Aorta (tissue), 5 donors: Measurements from ENCODE around the gene KLF2. TPM values are rescaled to one million over a fixed set of nuclear protein-coding genes. Genes with fewer than 3 reads are reported as not detected.
"Not testable (repeated sequence)": the region's sequence is repeated elsewhere in the genome, so short reads cannot be mapped to it uniquely, and the experiment has no call there.

Source experiments
- ATAC-seq: fragments of 200-7000 bp; cut with Tn5 transposase; one replicate; pipeline ENCODE4 v1.9.1; 2022; ENCODE audit warnings: moderate library complexity; ENCODE audit not compliant: low FRiP score
- DNase-seq, 2 donors: peaks; one replicate each; pipeline ENCODE4 v3.0.0-alpha.2; 2020
- H3K27ac ChIP-seq, 2 donors: one replicate each; pipeline ENCODE4 v1.5.1; 2013; ENCODE audit warnings: low read length in 2 of 2, mild to moderate bottlenecking in 2 of 2, moderate library complexity in 2 of 2, control low read depth in 1 of 2, inconsistent platforms in 1 of 2, low read depth in 1 of 2
- H3K27me3 ChIP-seq, 2 donors: one replicate each; pipeline ENCODE4 v1.6.1; 2013; ENCODE audit warnings: control low read depth in 1 of 2, low read length in 1 of 2, mild to moderate bottlenecking in 1 of 2, moderate library complexity in 1 of 2; ENCODE audit not compliant: insufficient read depth in 2 of 2, control insufficient read depth in 1 of 2
- H3K36me3 ChIP-seq, 2 donors: one replicate each; pipeline ENCODE4 v1.6.1; 2013; ENCODE audit warnings: control low read depth in 1 of 2, low read length in 1 of 2, mild to moderate bottlenecking in 1 of 2; ENCODE audit not compliant: insufficient read depth in 2 of 2, control insufficient read depth in 1 of 2
- H3K4me1 ChIP-seq, 2 donors: one replicate each; pipeline ENCODE4 v1.6.1; 2013; ENCODE audit warnings: low read length in 2 of 2, control low read depth in 1 of 2, mild to moderate bottlenecking in 1 of 2, moderate library complexity in 1 of 2; ENCODE audit not compliant: insufficient read depth in 2 of 2, control insufficient read depth in 1 of 2
- H3K4me3 ChIP-seq, 2 donors: one replicate each; pipeline ENCODE4 v1.5.1; 2013; ENCODE audit warnings: low read length in 2 of 2, control low read depth in 1 of 2, mild to moderate bottlenecking in 1 of 2
- H3K9me3 ChIP-seq: one replicate; pipeline ENCODE4 v1.6.1; 2013; ENCODE audit warnings: mild to moderate bottlenecking, low read length; ENCODE audit not compliant: control insufficient read depth
- WGBS, 2 donors: extraction: QIAGEN DNeasy Blood & Tissue Kit; methylation state at CpG; one replicate each; pipeline ENCODE4 v1.1.7; 2013; 5-methylcytosine and 5-hydroxymethylcytosine counted together
- intact Hi-C, 2 donors: fragments of 100-400 bp; cut with DNase I; formaldehyde crosslinking; loops; one replicate each; pipeline versions ENCODE4 v1.14.2 to v1.15.0; 2022
- polyA plus RNA-seq, 2 donors: library from polyadenylated mRNA; stranded (reverse); fragments of 200-250 nt; gene quantifications; one replicate each; pipeline ENCODE4 v1.2.3, GENCODE V29; 2013
- total RNA-seq, 2 donors: library from RNA; stranded (reverse); fragmentation: NEBNext Ultra II Directional; extraction: Animal tissue kit (Norgen Biotek cat#: 25700); gene quantifications; one replicate each; pipeline ENCODE4 v1.2.1, GENCODE V29; 2021
- donor health status: healthy with polysubstance abuse.
- donor health status: Bipolar disorder and iron deficiency.
- donor health status: DM: no; HTN: no; CAD: no.
- donor health status: DM: no; HTN: no; CAD: no.
- donor health status: DM: yes; HTN: yes; CAD: no.

Gene KLF2
- total and polyA plus RNA-seq, 4 donors: 4.8 to 223 (median 55.6) TPM

DNA sequence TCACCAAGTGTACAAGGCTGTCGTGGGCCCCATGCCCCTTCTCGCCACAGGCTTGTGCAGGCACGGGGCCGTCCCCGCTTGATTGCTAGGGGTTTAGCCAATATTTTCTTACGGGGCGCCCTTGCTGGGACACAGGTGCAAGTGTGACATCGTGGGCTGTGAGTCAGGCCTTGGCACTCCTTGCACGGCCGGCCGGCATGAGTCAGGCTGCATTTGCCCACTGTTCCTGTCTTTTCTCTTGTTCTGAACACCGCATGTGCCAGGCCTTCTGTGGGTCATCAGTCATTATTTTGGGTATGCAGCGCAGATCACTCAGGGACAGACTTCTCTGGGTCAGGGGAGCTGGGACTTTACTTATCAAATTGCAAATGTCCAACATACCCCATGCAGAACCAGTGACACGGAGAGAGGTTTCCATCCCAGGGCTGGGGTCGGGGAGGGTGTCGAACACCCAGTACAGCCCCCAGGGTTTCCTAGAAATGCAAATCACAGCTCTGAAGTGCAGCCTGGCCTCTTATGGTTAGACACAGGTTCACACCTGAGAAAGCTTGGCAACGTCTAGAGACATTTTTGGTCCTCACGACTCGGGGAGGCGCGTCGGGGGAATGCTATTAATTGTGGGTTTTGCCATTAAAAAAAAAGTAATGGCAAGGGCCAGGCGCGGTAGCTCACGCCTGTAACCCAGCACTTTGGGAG lies 22.5 kb upstream of the KLF2 start:
- Histone ChIP-seq H3K27ac (no peak overlapping the region), H3K4me3 (no peak overlapping the region), H3K36me3 (no peaks in the 10 kb centered on the region), H3K27me3 (no peaks in the 10 kb centered on the region), H3K4me1 (no peaks in the 10 kb centered on the region), H3K9me3 (no peaks in the 10 kb centered on the region)
- DNase-seq (peak in 1 of 2 donors; percentile 64), ATAC-seq (no peak)
- intact Hi-C loops: no loop called here
- 55 to 60% methylated on average over 25 of the region's 25 CpGs for WGBS, 2 donors

DNA sequence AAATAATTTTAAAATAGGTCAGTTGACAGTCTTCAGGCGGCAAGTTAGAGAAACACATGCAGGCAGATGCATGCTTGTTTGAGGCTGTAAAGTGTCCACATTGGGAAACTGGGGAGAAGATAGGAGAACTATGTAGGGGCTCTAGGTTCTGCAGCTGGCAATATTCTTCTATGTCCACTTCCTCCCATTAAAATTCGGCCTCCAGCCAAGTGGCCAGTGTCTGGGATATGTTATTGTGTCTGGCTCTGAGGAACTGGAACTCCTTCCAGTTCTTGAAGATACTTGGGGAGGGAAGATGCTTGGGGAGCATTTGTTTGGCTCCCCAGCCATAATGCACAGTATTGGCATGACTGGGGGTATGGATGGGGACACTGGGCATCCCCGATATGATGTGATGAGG lies 20.9 kb upstream of the KLF2 start:
- no peak overlapping the region for H3K4me3 ChIP-seq
- no peak overlapping the region for H3K27ac ChIP-seq
- DNase-seq: peak in 1 of 2 donors; percentile 75
- H3K36me3 ChIP-seq: no peaks in the 10 kb centered on the region
- peak; percentile 11 for ATAC-seq
- H3K4me1 ChIP-seq: no peaks in the 10 kb centered on the region
- intact Hi-C loops: no loop called here
- H3K27me3 ChIP-seq: no peaks in the 10 kb centered on the region
- no peaks in the 10 kb centered on the region for H3K9me3 ChIP-seq
- 30 to 32% methylated on average over 3 of the region's 3 CpGs for WGBS, 2 donors

DNA sequence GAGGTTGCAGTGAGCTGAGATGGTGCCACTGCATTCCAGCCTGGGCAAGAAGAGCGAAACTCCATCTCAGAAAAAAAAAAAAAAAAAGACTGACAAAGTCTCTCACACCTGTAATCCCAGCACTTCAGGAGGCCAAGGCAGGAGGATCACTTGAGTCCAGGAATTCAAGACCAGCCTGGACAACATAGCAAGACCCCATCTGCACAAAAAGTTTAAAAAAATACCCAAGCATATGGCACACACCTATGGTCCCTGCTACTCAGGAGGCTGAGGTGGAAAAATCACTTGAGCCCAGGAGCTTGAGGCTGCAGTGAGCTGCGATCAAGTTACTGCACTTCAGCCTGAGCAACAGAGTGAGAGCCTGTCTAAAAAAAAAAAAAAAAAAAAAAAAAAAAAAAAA lies 20.1 kb upstream of the KLF2 start:
- intact Hi-C loops, H3K4me1 ChIP-seq, H3K4me3 ChIP-seq, H3K27me3 ChIP-seq, DNase-seq, ATAC-seq, H3K27ac ChIP-seq, H3K36me3 ChIP-seq, H3K9me3 ChIP-seq: not testable (repeated sequence)
- 49 to 65% methylated on average over 2 of the region's 2 CpGs for WGBS, 2 donors

DNA sequence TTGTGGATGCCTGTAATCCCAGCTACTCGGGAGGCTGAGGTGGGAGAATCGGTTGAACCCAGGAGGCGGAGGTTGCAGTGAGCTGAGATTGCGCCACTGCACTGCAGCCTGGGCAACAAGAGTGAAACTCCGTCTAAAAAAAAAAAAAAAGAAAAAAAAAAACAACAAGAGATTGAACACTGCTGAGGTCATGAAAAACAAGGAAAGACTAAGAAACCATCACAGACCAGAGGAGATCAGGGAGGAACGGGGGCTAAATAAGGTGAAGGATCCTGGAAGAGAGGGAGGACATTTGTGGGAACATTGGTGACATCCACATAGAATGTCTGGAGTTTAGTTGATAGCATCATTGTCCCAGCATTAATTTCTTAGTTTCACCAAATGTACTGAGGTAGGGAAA lies 19.6 kb upstream of the KLF2 start:
- ATAC-seq, intact Hi-C loops, DNase-seq, H3K36me3 ChIP-seq, H3K4me3 ChIP-seq, H3K9me3 ChIP-seq, H3K27ac ChIP-seq, H3K27me3 ChIP-seq, H3K4me1 ChIP-seq: not testable (repeated sequence)
- WGBS, 2 donors: 40 to 53% methylated on average over 6 of the region's 6 CpGs

DNA sequence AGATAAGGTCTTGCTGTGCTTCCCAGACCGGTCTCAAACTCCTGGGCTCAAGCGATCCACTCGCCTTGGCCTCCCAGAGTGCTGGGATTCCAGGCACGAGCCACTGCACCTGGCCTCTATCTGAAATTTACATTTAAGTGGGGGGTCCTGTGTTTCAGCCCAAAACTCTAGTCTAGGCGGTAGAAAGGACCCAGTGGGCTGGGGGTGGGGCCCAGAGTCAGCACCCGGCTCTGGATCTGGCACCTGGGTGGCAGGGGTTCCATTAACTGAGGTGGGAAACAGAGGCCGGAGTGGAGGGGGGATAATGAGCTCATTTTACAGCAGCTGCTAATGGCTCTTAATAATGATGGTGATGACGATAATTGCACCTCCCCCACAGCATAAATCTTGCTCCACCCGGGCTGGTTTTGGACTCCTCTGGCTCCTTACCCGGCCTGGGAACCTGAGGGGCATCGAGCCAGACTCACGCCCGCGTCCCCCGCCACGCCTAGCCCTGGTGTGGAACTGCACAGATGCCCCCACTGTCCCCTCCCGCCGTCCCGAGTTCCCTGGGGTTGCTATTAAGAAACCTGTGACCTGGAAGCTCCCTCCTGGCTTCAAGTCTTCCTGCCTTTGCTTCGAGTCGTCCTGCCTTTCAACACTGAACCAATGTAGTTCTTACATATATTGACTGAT lies 17.8 kb upstream of the KLF2 start:
- H3K36me3 ChIP-seq: no peaks in the 10 kb centered on the region
- no peak for DNase-seq
- H3K4me3 ChIP-seq: no peak overlapping the region
- H3K27ac ChIP-seq: no peak overlapping the region
- intact Hi-C loops: no loop called here
- H3K9me3 ChIP-seq: no peaks in the 10 kb centered on the region
- ATAC-seq: no peak
- no peaks in the 10 kb centered on the region for H3K4me1 ChIP-seq
- 81 to 86% methylated on average over 21 of the region's 21 CpGs for WGBS, 2 donors
- H3K27me3 ChIP-seq: no peaks in the 10 kb centered on the region

DNA sequence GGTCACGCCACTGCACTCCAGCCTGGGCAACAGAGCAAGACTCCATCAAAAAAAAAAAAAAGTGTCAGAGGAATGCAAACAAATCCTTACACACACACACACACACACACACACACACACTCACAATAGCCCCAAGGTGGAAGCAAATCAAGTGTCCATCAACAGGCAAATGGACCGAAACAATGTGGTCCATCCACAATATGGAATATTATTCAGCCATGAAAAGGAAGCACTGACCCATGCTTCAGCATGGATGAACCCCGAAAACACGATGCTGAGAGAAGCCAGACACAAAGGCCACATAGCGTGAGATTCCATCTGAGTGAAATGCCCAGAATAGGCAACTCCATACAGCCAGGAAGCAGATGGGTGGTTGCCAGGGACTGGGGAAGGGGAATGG lies 16.5 kb upstream of the KLF2 start:
- H3K4me1 ChIP-seq: no peaks in the 10 kb centered on the region
- H3K27me3 ChIP-seq: no peaks in the 10 kb centered on the region
- H3K36me3 ChIP-seq: no peaks in the 10 kb centered on the region
- H3K9me3 ChIP-seq: no peaks in the 10 kb centered on the region
- H3K27ac ChIP-seq: no peak overlapping the region
- DNase-seq (no peak), ATAC-seq (no peak)
- H3K4me3 ChIP-seq: no peak overlapping the region
- intact Hi-C loops: no loop called here
- WGBS, 2 donors: 94 to 96% methylated on average over 5 of the region's 5 CpGs

DNA sequence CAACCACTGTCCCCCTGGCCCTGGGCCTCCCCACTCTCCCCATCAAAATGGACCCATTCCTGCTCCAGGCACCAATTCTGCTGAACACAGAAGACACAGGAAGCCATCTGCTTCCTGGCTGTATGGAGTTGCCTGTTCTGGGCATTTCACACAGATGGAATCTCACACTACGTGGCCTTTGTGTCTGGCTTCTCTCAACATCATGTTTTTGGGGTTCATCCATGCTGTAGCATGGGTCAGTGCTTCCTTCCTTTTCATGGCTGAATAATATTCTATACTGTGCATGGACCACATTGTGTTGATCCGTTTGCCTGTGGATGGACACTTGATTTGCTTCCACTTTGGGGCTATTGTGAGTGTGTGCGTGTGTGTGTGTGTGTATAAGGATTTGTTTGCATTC lies 15.0 kb upstream of the KLF2 start:
- intact Hi-C loops: no loop called here
- H3K4me1 ChIP-seq: no peaks in the 10 kb centered on the region
- H3K27ac ChIP-seq: no peak overlapping the region
- H3K9me3 ChIP-seq: no peaks in the 10 kb centered on the region
- H3K27me3 ChIP-seq: no peaks in the 10 kb centered on the region
- H3K4me3 ChIP-seq: no peak overlapping the region
- ATAC-seq (no peak), DNase-seq (no peak)
- 92 to 97% methylated on average over 3 of the region's 3 CpGs for WGBS, 2 donors
- H3K36me3 ChIP-seq: no peaks in the 10 kb centered on the region

DNA sequence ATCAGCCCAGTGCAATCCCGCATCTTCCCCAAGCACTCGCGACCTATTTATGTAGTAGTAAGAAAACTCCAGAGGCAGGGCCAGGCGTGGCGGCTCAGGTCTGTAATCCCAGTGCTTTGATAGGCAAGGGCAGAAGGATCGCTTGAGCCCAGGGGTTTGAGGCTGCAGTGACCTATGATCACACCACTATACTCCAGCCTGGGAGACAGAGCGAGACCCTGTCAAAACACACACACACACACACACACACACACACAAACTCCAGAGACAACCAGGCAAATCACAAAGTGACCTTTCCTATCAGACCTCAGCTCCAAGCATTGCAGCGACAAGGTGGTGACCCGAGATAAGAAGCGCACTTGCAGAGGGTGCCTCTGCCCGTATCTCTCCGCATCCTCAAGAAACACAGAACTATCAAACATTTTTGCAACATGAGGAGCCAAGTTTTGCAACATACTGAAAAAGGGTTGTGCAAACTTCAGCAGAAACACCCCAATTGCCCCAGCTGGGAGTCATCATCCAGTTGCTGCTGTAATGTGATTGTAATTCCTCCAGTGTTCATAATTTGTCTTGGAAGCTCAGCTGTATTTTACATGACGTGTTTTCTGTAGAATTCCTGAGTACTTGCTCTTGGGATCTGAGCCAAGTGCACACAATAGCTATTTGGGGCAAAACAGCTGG lies 8.7 kb upstream of the KLF2 start:
- peaks cover 0 to 2% of the 10 kb centered on the region in 2 donors for H3K4me1 ChIP-seq
- ATAC-seq (peak; percentile 90), DNase-seq (peak in 1 of 2 donors; percentile 75)
- intact Hi-C loops: no loop called here
- H3K36me3 ChIP-seq: no peaks in the 10 kb centered on the region
- H3K9me3 ChIP-seq: no peaks in the 10 kb centered on the region
- H3K27ac ChIP-seq: peak overlapping the region; percentile 22 to 98
- no peak overlapping the region for H3K4me3 ChIP-seq
- no peaks in the 10 kb centered on the region for H3K27me3 ChIP-seq
- 13% methylated on average over 13 of the region's 13 CpGs for WGBS, 2 donors

DNA sequence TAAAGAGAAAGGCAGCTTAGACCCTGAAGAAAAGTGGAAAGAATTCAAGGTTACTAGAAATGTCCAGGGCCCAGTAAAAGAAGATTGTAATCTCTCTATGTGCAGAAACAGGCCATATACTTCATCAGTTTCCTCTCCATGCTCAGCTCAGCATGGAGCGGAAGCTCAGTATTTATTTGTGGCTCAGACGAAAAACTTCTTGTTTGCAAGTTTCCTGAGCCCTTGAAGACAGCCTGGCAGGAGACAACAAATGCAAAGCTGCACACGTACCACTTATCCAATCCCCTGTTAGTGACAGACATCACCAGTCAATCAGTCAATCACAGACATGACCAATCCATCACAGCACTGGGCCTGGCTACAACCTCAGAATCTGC lies 8.1 kb upstream of the KLF2 start:
- Histone ChIP-seq H3K27me3 (no peaks in the 10 kb centered on the region), H3K9me3 (no peaks in the 10 kb centered on the region), H3K4me1 (peaks cover 0 to 2% of the 10 kb centered on the region in 2 donors), H3K4me3 (no peak overlapping the region), H3K27ac (peak overlapping the region; percentile 58 to 97), H3K36me3 (no peaks in the 10 kb centered on the region)
- no peak for DNase-seq
- 11 to 15% methylated on average over 3 of the region's 3 CpGs for WGBS, 2 donors
- ATAC-seq: peak; percentile 42
- intact Hi-C loops: no loop called here
